PC-9 (cell line): ENCODE data around the gene JDP2. TPM values are rescaled to one million over a fixed set of nuclear protein-coding genes. Genes with fewer than 3 reads are reported as not detected.
A peak's percentile ranks its signal among the peaks of the same experiment; 100 is the strongest.

ENCODE experiments used
- BruUV-seq: library from RNA; stranded (reverse); fragments of 400-500 nt; replicated peaks from 2 replicates; lab custom pipeline; 2021; lab: Mats Ljungman, UMichigan
- CTCF ChIA-PET: fragments of 300-600 bp; sonication (Branson Sonifier 250); formaldehyde crosslinking; loops from one replicate; lab custom pipeline; 2022; ENCODE audit warnings: antibody characterized with exemption; lab: Charles Lee
- POLR2A ChIA-PET: fragments of 300-600 bp; sonication (Branson Sonifier 250); formaldehyde crosslinking; loops from one replicate; lab custom pipeline; 2022; ENCODE audit warnings: antibody characterized with exemption; ENCODE audit not compliant: unreplicated experiment; lab: Charles Lee
- DNase-seq, 2 experiments: peaks; one replicate each; pipeline versions ENCODE4 v3.0.0 to v3.0.0-alpha.2; 2015 to 2022; ENCODE audit warnings: mixed read lengths in 1 of 2
- H2AFZ ChIP-seq: fragments of 200-600 bp; sonication (generic); 2 replicates; pipeline ENCODE4 v1.8.1; 2017; ENCODE audit warnings: antibody characterized with exemption
- H3F3A ChIP-seq: fragments of 200-600 bp; sonication (generic); 2 replicates; pipeline ENCODE4 v1.8.1; 2017; ENCODE audit warnings: antibody characterized with exemption, mild to moderate bottlenecking, low read depth; ENCODE audit not compliant: insufficient read depth
- H3K27ac ChIP-seq: fragments of 200-600 bp; sonication (generic); 2 replicates; pipeline ENCODE4 v1.6.1; 2016; ENCODE audit warnings: mixed run types
- H3K27me3 ChIP-seq: fragments of 200-600 bp; sonication (generic); 2 replicates; pipeline ENCODE4 v1.6.1; 2016; ENCODE audit warnings: low read depth, mixed run types; ENCODE audit not compliant: insufficient read depth
- H3K36me3 ChIP-seq: fragments of 200-600 bp; sonication (generic); 2 replicates; pipeline ENCODE4 v1.6.1; 2016; ENCODE audit warnings: low read depth, mixed run types
- H3K4me1 ChIP-seq: fragments of 200-600 bp; sonication (generic); replicated peaks from 2 replicates; pipeline ENCODE4 v1.6.1; 2016; ENCODE audit warnings: mixed run types; ENCODE audit not compliant: insufficient read depth
- H3K4me2 ChIP-seq: fragments of 200-600 bp; sonication (generic); 2 replicates; pipeline ENCODE4 v1.6.1; 2017; ENCODE audit warnings: mixed run types
- H3K4me3 ChIP-seq: fragments of 200-600 bp; sonication (generic); 2 replicates; pipeline ENCODE4 v1.6.1; 2016; ENCODE audit warnings: mixed run types
- H3K79me2 ChIP-seq: fragments of 200-600 bp; sonication (generic); 2 replicates; pipeline ENCODE4 v1.6.1; 2017; ENCODE audit warnings: low read depth, mixed run types
- H3K9me2 ChIP-seq: fragments of 200-600 bp; sonication (generic); 2 replicates; pipeline ENCODE4 v1.8.1; 2017; ENCODE audit warnings: mild to moderate bottlenecking; ENCODE audit not compliant: insufficient read depth
- H3K9me3 ChIP-seq: fragments of 200-600 bp; sonication (generic); 2 replicates; pipeline ENCODE4 v1.8.1; 2016; ENCODE audit warnings: low read depth; ENCODE audit not compliant: insufficient read depth
- H4K20me1 ChIP-seq: fragments of 200-600 bp; sonication (generic); 2 replicates; pipeline ENCODE4 v1.8.1; 2017; ENCODE audit not compliant: insufficient read depth
- CTCF ChIP-seq: fragments of 200-600 bp; sonication (generic); conservative IDR thresholded peaks from 2 replicates; pipeline ENCODE4 v1.6.1; 2017; ENCODE audit warnings: mixed run types, antibody characterized with exemption, mild to moderate bottlenecking, moderate library complexity
- EZH2 ChIP-seq: fragments of 200-600 bp; sonication (generic); IDR thresholded peaks from 2 replicates; pipeline ENCODE4 v1.8.0; 2017; ENCODE audit warnings: antibody characterized with exemption, low read depth
- intact Hi-C: fragments of 100-400 bp; cut with micrococcal nuclease; formaldehyde crosslinking; loops from one replicate; pipeline ENCODE4 v1.10.0; 2022; ENCODE audit not compliant: unreplicated experiment
- total RNA-seq: library from RNA; stranded (reverse); gene quantifications from 2 replicates; pipeline ENCODE4 v1.2.3, GENCODE V29; 2021

JDP2 gene
- total RNA-seq, 1 experiment from 2014 or later = 186 TPM

DNA sequence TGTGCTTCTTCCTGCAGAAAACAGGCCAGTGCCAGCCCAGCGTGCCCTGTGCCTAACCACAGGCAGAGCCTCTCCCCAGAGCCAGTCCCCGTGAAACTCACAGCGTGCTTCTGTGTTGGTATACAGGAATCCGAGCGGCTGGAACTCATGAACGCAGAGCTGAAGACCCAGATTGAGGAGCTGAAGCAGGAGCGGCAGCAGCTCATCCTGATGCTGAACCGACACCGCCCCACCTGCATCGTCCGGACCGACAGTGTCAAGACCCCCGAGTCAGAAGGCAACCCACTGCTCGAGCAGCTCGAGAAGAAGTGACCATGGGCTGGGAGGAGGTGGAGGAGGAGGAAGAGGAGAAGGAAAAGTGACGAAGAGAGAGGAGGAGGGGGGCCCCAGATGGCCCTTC, 41.3 kb downstream of the JDP2 start:
- BruUV-seq = no TSS peak
- no peak for TF ChIP-seq EZH2
- no peak for TF ChIP-seq CTCF
- H2AFZ ChIP-seq = no peak overlapping the region
- no peaks in the 10 kb centered on the region for H3K27me3 ChIP-seq
- no peak overlapping the region for H3K4me3 ChIP-seq
- intact Hi-C loops = no loop called here
- H3K4me2 ChIP-seq = no peak overlapping the region
- no peak for DNase-seq
- ChIA-PET POLR2A (interaction anchor here (0.7 kb wide), 1 partner anchor 80 kb away, joined by 5 read pairs; no protein-coding TSS in a partner anchor), CTCF (interaction anchor here (0.6 kb wide), 1 partner anchor 37 kb away, joined by 3 read pairs; no protein-coding TSS in a partner anchor)
- H4K20me1 ChIP-seq = 0 out of 2 replicates have a peak, but pooled peaks cover 3% of the 10 kb centered on the region
- H3K79me2 ChIP-seq = peaks cover 20% of the 10 kb centered on the region; the same call in 1 of the 2 replicates
- H3K27ac ChIP-seq = no peak overlapping the region
- H3K9me2 ChIP-seq = no peaks in the 10 kb centered on the region
- peaks cover 34% of the 10 kb centered on the region; the same call in 1 of the 2 replicates for H3F3A ChIP-seq
- H3K36me3 ChIP-seq = peaks cover 59% of the 10 kb centered on the region
- H3K9me3 ChIP-seq = no peaks in the 10 kb centered on the region
- no peaks in the 10 kb centered on the region; the same call in 1 of the 2 replicates for H3K4me1 ChIP-seq

DNA sequence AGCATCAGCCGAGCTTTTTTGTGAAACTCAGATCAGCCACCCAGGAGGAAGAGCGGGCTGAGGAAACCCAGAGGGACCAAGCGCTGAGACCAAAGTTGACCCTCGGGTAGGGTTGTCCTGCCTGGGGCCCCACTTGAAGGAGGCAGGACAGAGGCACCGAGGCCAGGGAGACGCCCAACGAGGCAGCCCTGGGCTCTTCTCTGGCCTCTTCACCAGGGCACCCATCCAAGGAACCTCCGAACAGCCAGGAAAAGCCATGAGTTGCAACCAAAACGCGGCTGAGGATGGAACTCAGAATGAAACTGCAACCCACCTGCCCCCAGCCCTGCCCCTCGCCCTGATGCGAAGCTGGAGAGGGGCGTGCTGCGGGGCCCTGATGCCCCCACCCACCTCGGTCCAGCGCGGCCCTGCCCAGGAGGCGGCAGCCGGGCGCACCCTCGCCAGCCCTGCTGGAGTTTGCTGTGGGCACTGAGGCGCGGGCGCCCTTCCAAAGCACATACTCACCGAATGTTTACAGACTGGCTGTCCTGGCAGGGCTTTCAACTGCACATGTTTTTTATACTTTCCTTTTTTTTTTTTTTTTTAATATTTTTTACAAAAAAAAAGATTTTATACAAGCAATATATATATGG, 41.9 kb downstream of the JDP2 start:
- Histone ChIP-seq H3K4me3 (no peak overlapping the region), H3K79me2 (peaks cover 15% of the 10 kb centered on the region; the same call in 1 of the 2 replicates), H3K4me2 (no peak overlapping the region), H3K9me3 (no peaks in the 10 kb centered on the region), H3K4me1 (no peaks in the 10 kb centered on the region; the same call in 1 of the 2 replicates), H3K9me2 (no peaks in the 10 kb centered on the region), H4K20me1 (0 out of 2 replicates have a peak, but pooled peaks cover 3% of the 10 kb centered on the region), H2AFZ (no peak overlapping the region), H3K27me3 (no peaks in the 10 kb centered on the region), H3K36me3 (peaks cover 59% of the 10 kb centered on the region), H3K27ac (no peak overlapping the region), H3F3A (peaks cover 34% of the 10 kb centered on the region; the same call in 1 of the 2 replicates)
- ChIA-PET POLR2A (no interaction called here), CTCF (interaction anchor here (0.6 kb wide), 1 partner anchor 37 kb away, joined by 3 read pairs; no protein-coding TSS in a partner anchor)
- BruUV-seq = TSS peak; percentile 25
- TF ChIP-seq EZH2 (no peak), CTCF (no peak)
- DNase-seq = no peak
- intact Hi-C loops = no loop called here

GRCh38 chr14:75470238-75470797, 42.5 kb downstream of the JDP2 start:
- Histone ChIP-seq H2AFZ (no peak overlapping the region), H3K4me3 (no peak overlapping the region), H3K4me2 (no peak overlapping the region), H3K9me3 (no peaks in the 10 kb centered on the region), H3K79me2 (peaks cover 10% of the 10 kb centered on the region; the same call in 1 of the 2 replicates), H3F3A (peaks cover 29% of the 10 kb centered on the region; the same call in 1 of the 2 replicates), H3K9me2 (no peaks in the 10 kb centered on the region), H3K4me1 (no peaks in the 10 kb centered on the region; the same call in 1 of the 2 replicates), H3K36me3 (peaks cover 62% of the 10 kb centered on the region), H3K27me3 (no peaks in the 10 kb centered on the region), H3K27ac (no peak overlapping the region), H4K20me1 (0 out of 2 replicates have a peak, but pooled peaks cover 3% of the 10 kb centered on the region)
- ChIA-PET CTCF (no interaction called here), POLR2A (interaction anchor here (0.6 kb wide), 1 partner anchor 164 kb away, joined by 6 read pairs; no protein-coding TSS in a partner anchor)
- BruUV-seq = no TSS peak
- no peak for DNase-seq
- no peak for TF ChIP-seq CTCF
- no peak for TF ChIP-seq EZH2
- intact Hi-C loops = no loop called here
